H54 (cell line): ENCODE results near the gene MATN4.

Experiments
- DNase-seq: peaks from one replicate; pipeline ENCODE4 v3.0.0; 2011; ENCODE audit warnings: low spot score, mixed read lengths; ENCODE audit not compliant: insufficient read length
- FAIRE-seq: peaks from 3 replicates; lab custom pipeline; 2011; peaks lifted over from hg19 to GRCh38; lab: Jason Lieb, UNC
- POLR2A ChIP-seq: IDR thresholded peaks from 2 replicates; pipeline ENCODE4 v1.6.1; 2011; ENCODE audit warnings: low read depth, mild to moderate bottlenecking, low read length

The MATN4 gene

GRCh38 chr20:45345104-45345936 lies 37.2 kb upstream of the MATN4 start:
- DNase-seq (no peak), FAIRE-seq (no peak)
- TF ChIP-seq POLR2A, result no peak

- peak; percentile 73 for DNase-seq
- FAIRE-seq, result peak; percentile 67
- no peak for TF ChIP-seq POLR2A
Observed at GRCh38 chr20:45344168-45344860, 36.2 kb upstream of the MATN4 start.

- FAIRE-seq, result no peak
- DNase-seq, result no peak
- no peak for TF ChIP-seq POLR2A
Observed at GRCh38 chr20:45343532-45344167, 35.6 kb upstream of the MATN4 start.

DNA sequence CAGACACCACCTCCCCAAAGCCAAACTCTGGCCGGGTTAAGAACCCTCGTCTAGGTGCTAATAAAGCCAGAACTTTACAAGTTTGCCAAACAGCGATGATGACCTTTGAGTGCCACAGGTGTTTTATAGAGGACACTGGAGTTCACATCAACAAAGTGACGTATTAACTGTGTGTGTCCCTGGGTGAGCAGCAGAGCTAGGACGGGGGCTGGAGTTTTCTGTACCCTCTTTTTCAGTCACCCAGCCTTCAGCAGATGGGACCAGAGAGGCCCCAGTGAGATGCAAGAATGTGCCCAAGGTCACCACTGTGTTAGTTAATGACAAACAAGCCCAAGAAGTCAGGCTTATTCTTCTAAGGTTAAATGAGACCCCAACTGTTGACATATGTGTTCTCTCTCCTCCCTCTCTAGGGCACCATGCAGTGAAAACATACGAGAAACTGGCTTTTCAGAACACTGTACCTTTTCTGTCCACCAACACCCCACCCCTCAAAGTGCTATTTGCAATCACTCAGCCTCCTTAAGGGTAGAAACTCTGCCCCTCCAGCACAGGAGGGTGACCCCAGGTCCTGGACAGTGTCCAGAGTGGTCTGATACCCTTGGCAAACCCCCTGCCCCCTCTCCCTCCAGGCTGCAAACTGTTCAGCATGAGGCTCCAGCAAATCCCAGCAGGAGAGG lies 34.9 kb upstream of the MATN4 start:
- DNase-seq (no peak), FAIRE-seq (no peak)
- TF ChIP-seq POLR2A, result no peak

DNA sequence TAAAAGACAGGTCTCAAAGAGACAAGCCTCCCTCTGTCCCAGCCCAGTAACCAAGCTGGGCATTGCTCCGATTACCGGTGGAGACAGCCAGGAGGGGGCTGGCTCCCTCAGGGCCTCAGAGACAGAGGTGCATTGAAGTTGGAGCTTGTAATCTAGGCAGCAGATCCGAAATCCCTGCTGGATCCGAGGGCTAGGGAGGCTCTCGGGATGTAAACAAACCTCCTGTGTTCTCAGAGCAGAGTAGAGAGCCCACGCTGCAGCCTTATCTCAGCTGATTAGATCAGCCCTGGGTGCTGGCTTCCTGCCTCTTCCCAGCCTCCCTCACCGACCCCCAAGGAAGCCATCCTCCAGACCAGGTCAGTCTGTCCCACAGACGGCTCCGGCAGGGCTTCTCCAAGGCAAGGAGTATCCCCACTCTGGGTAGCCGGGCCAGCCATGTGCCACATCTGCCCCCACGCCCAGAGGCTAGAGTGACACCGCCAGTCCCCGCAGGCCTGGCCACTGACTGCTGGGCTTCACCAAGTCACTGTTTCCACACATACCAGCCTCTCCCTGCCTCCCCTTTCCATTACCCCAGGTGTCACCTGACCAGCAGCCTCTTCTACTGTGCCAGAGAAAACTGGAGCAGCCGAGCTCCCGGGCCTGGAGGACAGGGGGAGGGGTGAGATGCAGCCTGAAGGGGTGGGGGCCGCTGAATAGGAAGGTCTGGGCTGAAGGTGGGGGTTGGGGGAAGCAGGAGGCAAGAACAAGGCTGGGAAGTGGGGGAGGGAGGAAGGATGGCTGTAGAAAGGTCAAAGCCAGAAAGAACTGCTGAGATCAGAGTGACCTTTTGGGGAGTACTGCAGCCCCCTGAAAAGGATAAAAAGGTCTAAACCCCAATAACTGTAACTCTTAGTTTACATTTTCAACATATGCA lies 34.1 kb upstream of the MATN4 start:
- no peak for TF ChIP-seq POLR2A
- FAIRE-seq, result no peak
- DNase-seq, result no peak

DNA sequence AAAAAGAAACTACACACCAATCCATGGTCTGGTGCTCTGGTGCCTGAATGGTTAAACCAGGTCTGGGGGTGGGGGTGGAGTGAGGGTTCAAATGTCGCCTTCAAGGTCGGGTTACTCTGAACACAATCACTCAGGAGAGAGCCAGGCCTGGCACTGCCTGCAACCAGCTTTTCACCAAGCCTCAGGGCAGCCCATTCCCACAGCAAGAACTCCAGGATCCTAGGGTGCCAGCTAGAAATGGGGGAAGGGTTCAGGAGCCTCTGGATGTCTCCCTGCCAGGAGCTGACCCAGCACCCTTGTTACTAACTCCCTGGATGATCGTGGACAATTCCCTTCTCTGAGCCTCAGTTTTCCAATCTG lies 33.5 kb upstream of the MATN4 start:
- FAIRE-seq, result no peak
- TF ChIP-seq POLR2A, result no peak
- DNase-seq, result no peak

DNA sequence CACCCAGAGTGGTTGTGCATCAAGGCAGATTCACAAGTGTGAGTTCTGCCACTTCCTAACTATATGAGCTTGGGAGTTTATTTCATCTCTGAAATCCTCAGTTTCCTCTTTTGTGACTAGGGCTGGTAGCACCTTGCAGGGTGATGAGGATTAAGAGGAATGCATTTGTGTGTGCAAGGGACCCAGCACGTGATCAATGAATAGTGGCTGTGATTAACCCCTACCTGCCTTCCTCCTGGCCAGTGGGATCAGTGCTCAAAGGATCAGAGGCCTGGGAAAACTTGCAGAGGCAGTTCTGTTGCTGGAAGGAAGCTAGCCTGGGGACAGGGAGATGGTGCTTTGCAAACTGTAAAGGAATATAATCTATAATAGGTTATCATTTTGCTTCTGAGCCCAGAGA lies 32.9 kb upstream of the MATN4 start:
- FAIRE-seq (no peak), DNase-seq (no peak)

GRCh38 chr20:45340236-45340847 lies 32.2 kb upstream of the MATN4 start:
- DNase-seq, result no peak
- no peak for TF ChIP-seq POLR2A
- FAIRE-seq, result no peak

More for the DNA sequence above, 32.9 kb upstream of the MATN4 start:
- TF ChIP-seq POLR2A, result no peak

DNA sequence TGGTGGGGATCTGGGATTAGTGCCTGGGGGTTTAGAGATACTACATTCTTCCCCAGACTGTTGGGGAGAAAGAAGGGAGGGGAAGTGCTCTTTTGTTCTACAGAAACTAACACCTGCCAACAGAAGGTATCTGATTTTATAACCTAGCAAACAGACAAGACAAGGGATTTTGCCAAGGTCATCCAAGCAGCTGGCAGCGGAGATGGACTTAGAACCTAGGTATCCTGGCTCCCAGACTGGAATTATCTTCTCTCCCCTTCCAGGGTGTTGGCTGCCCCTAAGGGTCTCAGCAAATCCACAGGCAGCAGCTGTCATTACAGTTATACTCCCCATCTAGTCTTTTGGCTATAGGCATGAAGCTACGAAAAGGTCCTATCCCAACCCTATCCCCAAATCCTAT lies 31.7 kb upstream of the MATN4 start:
- FAIRE-seq, result no peak
- DNase-seq, result no peak
- TF ChIP-seq POLR2A, result no peak

- no peak for TF ChIP-seq POLR2A
- DNase-seq (no peak), FAIRE-seq (no peak)
Observed at GRCh38 chr20:45339084-45339483, 31.0 kb upstream of the MATN4 start.

- DNase-seq, result no peak
- FAIRE-seq, result no peak
- no peak for TF ChIP-seq POLR2A
Observed at GRCh38 chr20:45338121-45339030, 30.3 kb upstream of the MATN4 start.
